Glutamatergic neuron (in vitro differentiated cells): ENCODE results near the gene SNX7. TPM values are rescaled to one million over a fixed set of nuclear protein-coding genes. Genes with fewer than 3 reads are reported as not detected.
A peak's percentile ranks its signal among the peaks of the same experiment; 100 is the strongest.

Source experiments
- DNase-seq: peaks from one replicate; pipeline ENCODE4 v3.0.0; 2022
- H3K27ac Mint-ChIP-seq: one replicate; pipeline ENCODE4 v1.8.0; 2020; ENCODE audit warnings: mild to moderate bottlenecking, mixed read lengths, inconsistent platforms; ENCODE audit not compliant: unreplicated experiment
- H3K27me3 Mint-ChIP-seq: one replicate; pipeline ENCODE4 v1.8.0; 2020; ENCODE audit warnings: mild to moderate bottlenecking, moderate library complexity, mixed read lengths, inconsistent platforms; ENCODE audit not compliant: unreplicated experiment
- H3K36me3 Mint-ChIP-seq: one replicate; pipeline ENCODE4 v1.8.0; 2020; ENCODE audit warnings: mild to moderate bottlenecking, mixed read lengths, inconsistent platforms; ENCODE audit not compliant: unreplicated experiment
- H3K4me1 Mint-ChIP-seq: one replicate; pipeline ENCODE4 v1.8.0; 2020; ENCODE audit warnings: mild to moderate bottlenecking, low read depth, mixed read lengths, inconsistent platforms; ENCODE audit not compliant: unreplicated experiment
- H3K4me3 Mint-ChIP-seq: one replicate; pipeline ENCODE4 v1.8.0; 2020; ENCODE audit warnings: mild to moderate bottlenecking, mixed read lengths, inconsistent platforms; ENCODE audit not compliant: unreplicated experiment
- H3K9me3 Mint-ChIP-seq: one replicate; pipeline ENCODE4 v1.8.0; 2020; ENCODE audit warnings: mild to moderate bottlenecking, moderate library complexity, mixed read lengths, inconsistent platforms; ENCODE audit not compliant: unreplicated experiment
- CTCF ChIP-seq: fragments of 200-600 bp; sonication (generic); IDR thresholded peaks from one replicate; pipeline ENCODE4 v1.5.0; 2021; ENCODE audit not compliant: partially characterized antibody, unreplicated experiment
- total RNA-seq: library from RNA; stranded (reverse); fragmentation: NEBNext Ultra II Directional; extraction: Animal tissue kit (Norgen Biotek cat#: 25700); gene quantifications from one replicate; pipeline ENCODE4 v1.2.1, GENCODE V29; 2021; ENCODE audit not compliant: unreplicated experiment

Gene SNX7
- total RNA-seq, 1 donor from 2014 or later, result 20.3 TPM

- Mint-ChIP-seq H3K36me3 (no peaks in the 10 kb centered on the region), H3K9me3 (no peaks in the 10 kb centered on the region), H3K27ac (no peak overlapping the region), H3K4me1 (no peaks in the 10 kb centered on the region), H3K27me3 (no peaks in the 10 kb centered on the region), H3K4me3 (no peak overlapping the region)
- no peak for DNase-seq
- no peak for TF ChIP-seq CTCF
Observed at GRCh38 chr1:98702976-98703375, 41.5 kb downstream of the SNX7 start.

- Mint-ChIP-seq H3K36me3 (no peaks in the 10 kb centered on the region), H3K4me1 (no peaks in the 10 kb centered on the region), H3K9me3 (no peaks in the 10 kb centered on the region), H3K27ac (no peak overlapping the region), H3K27me3 (no peaks in the 10 kb centered on the region), H3K4me3 (no peak overlapping the region)
- no peak for TF ChIP-seq CTCF
- DNase-seq, result peak; percentile 29
Observed at GRCh38 chr1:98704474-98704873, 43.0 kb downstream of the SNX7 start.

- no peak for DNase-seq
- no peaks in the 10 kb centered on the region for H3K27me3 Mint-ChIP-seq
- H3K4me3 Mint-ChIP-seq, result no peak overlapping the region
- no peak for TF ChIP-seq CTCF
- H3K36me3 Mint-ChIP-seq, result no peaks in the 10 kb centered on the region
- H3K27ac Mint-ChIP-seq, result no peak overlapping the region
- peaks cover under 1% of the 10 kb centered on the region for H3K4me1 Mint-ChIP-seq
- no peaks in the 10 kb centered on the region for H3K9me3 Mint-ChIP-seq
Observed at GRCh38 chr1:98704971-98705370, 43.5 kb downstream of the SNX7 start.

- Mint-ChIP-seq H3K27ac (no peak overlapping the region), H3K4me1 (peaks cover 5% of the 10 kb centered on the region), H3K4me3 (no peak overlapping the region), H3K36me3 (no peaks in the 10 kb centered on the region), H3K9me3 (no peaks in the 10 kb centered on the region), H3K27me3 (no peaks in the 10 kb centered on the region)
- TF ChIP-seq CTCF, result no peak
- no peak for DNase-seq
Observed at GRCh38 chr1:98705591-98705990, 44.1 kb downstream of the SNX7 start.

GRCh38 chr1:98706173-98706843 lies 44.8 kb downstream of the SNX7 start:
- no peak for TF ChIP-seq CTCF
- H3K27me3 Mint-ChIP-seq, result no peaks in the 10 kb centered on the region
- H3K36me3 Mint-ChIP-seq, result no peaks in the 10 kb centered on the region
- H3K4me1 Mint-ChIP-seq, result peaks cover 5% of the 10 kb centered on the region
- no peak overlapping the region for H3K4me3 Mint-ChIP-seq
- H3K27ac Mint-ChIP-seq, result peak overlapping the region; percentile 9
- DNase-seq, result no peak
- no peaks in the 10 kb centered on the region for H3K9me3 Mint-ChIP-seq
